GM19238 (cell line): ENCODE data around the gene CLECL1.
"Not testable (repeated sequence)": the region's sequence is repeated elsewhere in the genome, so short reads cannot be mapped to it uniquely, and the experiment has no call there.

Source experiments
- DNase-seq: peaks from one replicate; pipeline ENCODE4 v3.0.0; 2011; ENCODE audit warnings: low spot score; ENCODE audit not compliant: insufficient read length

CLECL1 gene

GRCh38 chr12:9751204-9752144 lies 18.6 kb upstream of the CLECL1 start:
- DNase-seq, result no peak

- peak; percentile 26 for DNase-seq
Observed at GRCh38 chr12:9750276-9751203, 17.6 kb upstream of the CLECL1 start.

- DNase-seq, result no peak
Observed at GRCh38 chr12:9749640-9750039, 16.7 kb upstream of the CLECL1 start.

- no peak for DNase-seq
Observed at GRCh38 chr12:9745199-9745598, 12.3 kb upstream of the CLECL1 start.

- DNase-seq, result no peak
Observed at GRCh38 chr12:9742661-9743060, 9.8 kb upstream of the CLECL1 start.

GRCh38 chr12:9741726-9742125 lies 8.8 kb upstream of the CLECL1 start:
- DNase-seq, result no peak

GRCh38 chr12:9740106-9740750 lies 7.3 kb upstream of the CLECL1 start:
- DNase-seq, result no peak

- DNase-seq, result not testable (repeated sequence)
Observed at GRCh38 chr12:9739404-9740105, 6.7 kb upstream of the CLECL1 start.

GRCh38 chr12:9738905-9739304 lies 6.0 kb upstream of the CLECL1 start:
- not testable (repeated sequence) for DNase-seq

GRCh38 chr12:9736936-9737705 lies 4.2 kb upstream of the CLECL1 start:
- DNase-seq, result no peak

GRCh38 chr12:9735601-9736000 lies 2.7 kb upstream of the CLECL1 start:
- DNase-seq, result no peak

GRCh38 chr12:9731797-9732196 lies 1.1 kb downstream of the CLECL1 start:
- DNase-seq, result no peak

GRCh38 chr12:9731393-9731792 lies 1.5 kb downstream of the CLECL1 start:
- no peak for DNase-seq

GRCh38 chr12:9730591-9730990 lies 2.3 kb downstream of the CLECL1 start:
- DNase-seq, result no peak

- DNase-seq, result no peak
Observed at GRCh38 chr12:9730011-9730410, 2.9 kb downstream of the CLECL1 start.

- DNase-seq, result no peak
Observed at GRCh38 chr12:9729082-9729481, 3.8 kb downstream of the CLECL1 start.

GRCh38 chr12:9727813-9728212 lies 5.1 kb downstream of the CLECL1 start:
- DNase-seq, result no peak

GRCh38 chr12:9725213-9725870 lies 7.6 kb downstream of the CLECL1 start:
- DNase-seq, result no peak

GRCh38 chr12:9724023-9724422 lies 8.9 kb downstream of the CLECL1 start:
- no peak for DNase-seq
